Measurements from ENCODE around the gene PRELID1. TPM values are rescaled to one million over a fixed set of nuclear protein-coding genes. Genes with fewer than 3 reads are reported as not detected.

Gene PRELID1
- total RNA-seq, 1 experiment from 2014 or later = 275 TPM

DNA sequence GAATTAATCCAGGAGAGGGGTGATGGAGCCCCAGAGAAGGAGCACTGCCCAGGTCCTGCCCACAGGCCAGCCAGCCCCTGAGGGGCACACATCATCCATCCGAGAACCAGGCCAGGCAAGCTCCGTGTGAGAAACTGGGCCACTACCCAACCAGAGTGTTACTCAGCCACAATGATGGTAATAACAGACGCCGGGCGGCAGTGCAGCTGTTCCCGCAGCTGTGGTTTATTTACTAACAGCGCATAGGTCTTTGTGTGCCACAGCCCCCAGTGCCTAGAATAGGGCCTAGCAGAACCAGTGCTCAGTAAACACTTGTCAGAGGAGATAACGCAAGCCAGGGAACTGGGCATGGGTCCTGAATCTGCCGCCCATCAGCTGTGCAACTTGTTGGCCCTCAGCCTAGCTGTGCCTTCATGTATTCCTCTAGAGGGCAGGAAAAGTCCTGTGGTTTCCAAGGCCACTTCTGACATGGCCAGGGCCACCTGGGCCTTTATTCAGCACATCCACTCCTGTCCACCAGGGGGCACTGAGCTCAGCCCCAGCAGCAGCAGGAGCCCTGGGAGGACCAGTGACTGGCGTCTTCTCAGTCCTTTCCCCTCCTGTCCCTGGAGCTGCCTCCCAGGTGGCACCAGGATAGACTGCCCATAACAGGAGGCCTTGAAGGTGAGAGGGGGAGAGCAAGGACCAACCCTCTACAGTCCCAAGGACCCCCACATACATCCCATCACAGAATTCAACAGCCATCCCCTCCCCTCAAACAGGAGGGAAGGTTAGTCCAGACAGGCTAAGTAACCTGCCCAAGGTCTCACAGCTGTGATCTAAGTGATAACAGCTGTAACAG lies 6.0 kb downstream of the PRELID1 start:
- no peak overlapping the region for H3K27ac ChIP-seq (ENCODE audit: low read length)

DNA sequence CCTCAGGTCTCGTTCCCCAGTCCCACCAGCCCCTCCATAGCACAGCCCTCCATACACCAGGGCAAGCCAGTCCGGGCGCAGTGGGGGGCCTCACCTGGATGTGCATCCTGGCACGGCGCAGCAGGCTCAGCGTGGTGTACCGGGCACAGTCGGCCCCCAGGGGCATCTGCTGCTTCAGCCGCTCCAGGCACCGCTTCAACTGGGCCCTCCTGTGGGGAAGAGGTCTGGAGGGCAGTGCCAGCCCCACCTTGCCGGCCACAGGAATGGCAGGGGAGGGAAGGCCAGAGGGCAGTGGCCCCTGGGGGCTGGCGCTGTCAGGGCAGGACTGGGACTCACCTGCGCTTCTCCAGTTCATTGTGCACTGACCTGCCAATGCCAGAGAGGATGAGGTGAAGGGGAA lies 6.7 kb downstream of the PRELID1 start:
- no TSS peak for BruUV-seq (replicated peaks)
- intact Hi-C loops (cut with micrococcal nuclease; ENCODE audit: unreplicated experiment) = loop anchor here (10.0 kb wide), 1 partner anchor 144 kb away; no protein-coding TSS in a partner anchor

More for the DNA sequence above, 6.0 kb downstream of the PRELID1 start:
- POLR2A ChIA-PET = no interaction called here
- no TSS peak for BruUV-seq (replicated peaks)
- peak; percentile 70 for ATAC-seq
- TF ChIP-seq, protein P1, sequence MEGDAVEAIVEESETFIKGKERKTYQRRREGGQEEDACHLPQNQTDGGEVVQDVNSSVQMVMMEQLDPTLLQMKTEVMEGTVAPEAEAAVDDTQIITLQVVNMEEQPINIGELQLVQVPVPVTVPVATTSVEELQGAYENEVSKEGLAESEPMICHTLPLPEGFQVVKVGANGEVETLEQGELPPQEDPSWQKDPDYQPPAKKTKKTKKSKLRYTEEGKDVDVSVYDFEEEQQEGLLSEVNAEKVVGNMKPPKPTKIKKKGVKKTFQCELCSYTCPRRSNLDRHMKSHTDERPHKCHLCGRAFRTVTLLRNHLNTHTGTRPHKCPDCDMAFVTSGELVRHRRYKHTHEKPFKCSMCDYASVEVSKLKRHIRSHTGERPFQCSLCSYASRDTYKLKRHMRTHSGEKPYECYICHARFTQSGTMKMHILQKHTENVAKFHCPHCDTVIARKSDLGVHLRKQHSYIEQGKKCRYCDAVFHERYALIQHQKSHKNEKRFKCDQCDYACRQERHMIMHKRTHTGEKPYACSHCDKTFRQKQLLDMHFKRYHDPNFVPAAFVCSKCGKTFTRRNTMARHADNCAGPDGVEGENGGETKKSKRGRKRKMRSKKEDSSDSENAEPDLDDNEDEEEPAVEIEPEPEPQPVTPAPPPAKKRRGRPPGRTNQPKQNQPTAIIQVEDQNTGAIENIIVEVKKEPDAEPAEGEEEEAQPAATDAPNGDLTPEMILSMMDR (IDR thresholded peaks at IDR 0.05) = peak; percentile 98
- TF ChIP-seq, protein P2, sequence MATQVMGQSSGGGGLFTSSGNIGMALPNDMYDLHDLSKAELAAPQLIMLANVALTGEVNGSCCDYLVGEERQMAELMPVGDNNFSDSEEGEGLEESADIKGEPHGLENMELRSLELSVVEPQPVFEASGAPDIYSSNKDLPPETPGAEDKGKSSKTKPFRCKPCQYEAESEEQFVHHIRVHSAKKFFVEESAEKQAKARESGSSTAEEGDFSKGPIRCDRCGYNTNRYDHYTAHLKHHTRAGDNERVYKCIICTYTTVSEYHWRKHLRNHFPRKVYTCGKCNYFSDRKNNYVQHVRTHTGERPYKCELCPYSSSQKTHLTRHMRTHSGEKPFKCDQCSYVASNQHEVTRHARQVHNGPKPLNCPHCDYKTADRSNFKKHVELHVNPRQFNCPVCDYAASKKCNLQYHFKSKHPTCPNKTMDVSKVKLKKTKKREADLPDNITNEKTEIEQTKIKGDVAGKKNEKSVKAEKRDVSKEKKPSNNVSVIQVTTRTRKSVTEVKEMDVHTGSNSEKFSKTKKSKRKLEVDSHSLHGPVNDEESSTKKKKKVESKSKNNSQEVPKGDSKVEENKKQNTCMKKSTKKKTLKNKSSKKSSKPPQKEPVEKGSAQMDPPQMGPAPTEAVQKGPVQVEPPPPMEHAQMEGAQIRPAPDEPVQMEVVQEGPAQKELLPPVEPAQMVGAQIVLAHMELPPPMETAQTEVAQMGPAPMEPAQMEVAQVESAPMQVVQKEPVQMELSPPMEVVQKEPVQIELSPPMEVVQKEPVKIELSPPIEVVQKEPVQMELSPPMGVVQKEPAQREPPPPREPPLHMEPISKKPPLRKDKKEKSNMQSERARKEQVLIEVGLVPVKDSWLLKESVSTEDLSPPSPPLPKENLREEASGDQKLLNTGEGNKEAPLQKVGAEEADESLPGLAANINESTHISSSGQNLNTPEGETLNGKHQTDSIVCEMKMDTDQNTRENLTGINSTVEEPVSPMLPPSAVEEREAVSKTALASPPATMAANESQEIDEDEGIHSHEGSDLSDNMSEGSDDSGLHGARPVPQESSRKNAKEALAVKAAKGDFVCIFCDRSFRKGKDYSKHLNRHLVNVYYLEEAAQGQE (IDR thresholded peaks at IDR 0.05; ENCODE audit: insufficient read depth in 1 of 2, low read depth in 2 of 2, low read length in 1 of 2) = no peak
- in situ Hi-C loops (cut with HindIII; ENCODE audit: low pct_unique_long_range_greater_than_20kb, low sequenced_read_pairs) (no loop called here), intact Hi-C loops (cut with micrococcal nuclease; ENCODE audit: unreplicated experiment) (loop anchor here (10.0 kb wide), 1 partner anchor 145 kb away; no protein-coding TSS in a partner anchor)
- H3K9me3 ChIP-seq (ENCODE audit: control insufficient read depth, insufficient read depth, low read depth, low read length) = no peaks in the 10 kb centered on the region
- no peaks in the 10 kb centered on the region for H3K27me3 ChIP-seq (ENCODE audit: control insufficient read depth, insufficient read depth, low read length)
- H3K4me1 ChIP-seq (ENCODE audit: control insufficient read depth, insufficient read depth, low read length) = peaks cover 22% of the 10 kb centered on the region
- H3K4me3 ChIP-seq (ENCODE audit: low read depth in 2 of 2, low read length in 2 of 2) = no peak overlapping the region
- peak; percentile 62 for DNase-seq (ENCODE audit: low read depth, low spot score)
- H3K36me3 ChIP-seq (ENCODE audit: control insufficient read depth, insufficient read depth, low read length) = no peaks in the 10 kb centered on the region; the same call in none of the 2 replicates
- CTCF ChIA-PET = interaction anchor here (0.6 to 2.0 kb wide), 15 partner anchors 8 to 210 kb away, joined by 3 to 11 read pairs (median 4); partner anchors contain the start of gene GRK6

More for the DNA sequence above, 6.7 kb downstream of the PRELID1 start:
- no peaks in the 10 kb centered on the region; the same call in none of the 2 replicates for H3K36me3 ChIP-seq (ENCODE audit: control insufficient read depth, insufficient read depth, low read length)
- peaks cover 15% of the 10 kb centered on the region for H3K4me1 ChIP-seq (ENCODE audit: control insufficient read depth, insufficient read depth, low read length)
- ChIA-PET CTCF (interaction anchor here (0.6 to 2.0 kb wide), 13 partner anchors 8 to 211 kb away, joined by 3 to 11 read pairs (median 4); partner anchors contain the start of gene GRK6), POLR2A (no interaction called here)
- H3K27me3 ChIP-seq (ENCODE audit: control insufficient read depth, insufficient read depth, low read length) = no peaks in the 10 kb centered on the region
- no peak for ATAC-seq
- DNase-seq (ENCODE audit: low read depth, low spot score) = no peak
- H3K9me3 ChIP-seq (ENCODE audit: control insufficient read depth, insufficient read depth, low read depth, low read length) = no peaks in the 10 kb centered on the region
- H3K4me3 ChIP-seq (ENCODE audit: low read depth in 2 of 2, low read length in 2 of 2) = peak overlapping the region in 1 of 2 experiments; percentile 19; a peak in 1 of 4 replicates
- TF ChIP-seq, protein P1 (IDR thresholded peaks at IDR 0.05) = no peak
- TF ChIP-seq SIN3A (IDR thresholded peaks at IDR 0.05; ENCODE audit: borderline replicate concordance, insufficient read depth, low read depth, low read length) (no peak), TCF7L2 (IDR thresholded peaks at IDR 0.05; ENCODE audit: low read depth, low read length) (no peak), POLR2AphosphoS5 (IDR thresholded peaks at IDR 0.05; ENCODE audit: low read depth, low read length) (no peak)
- TF ChIP-seq, protein P2 (IDR thresholded peaks at IDR 0.05; ENCODE audit: insufficient read depth in 1 of 2, low read depth in 2 of 2, low read length in 1 of 2) = no peak
- in situ Hi-C loops (cut with HindIII; ENCODE audit: low pct_unique_long_range_greater_than_20kb, low sequenced_read_pairs) = no loop called here
- H3K27ac ChIP-seq (ENCODE audit: low read length) = no peak overlapping the region

Data from Panc1 (cell line).